Neutrophil (primary cell): ENCODE results near the gene RAB44.

Experiments
- H3K27ac ChIP-seq: fragments of 200-600 bp; sonication (generic); 2 replicates; pipeline ENCODE4 v1.5.1; 2016; ENCODE audit warnings: mild to moderate bottlenecking, moderate library complexity
- H3K27me3 ChIP-seq: fragments of 200-600 bp; sonication (generic); 2 replicates; pipeline ENCODE4 v1.6.0; 2016; ENCODE audit warnings: mild to moderate bottlenecking
- H3K36me3 ChIP-seq: fragments of 200-600 bp; sonication (generic); 2 replicates; pipeline ENCODE4 v1.5.1; 2017
- H3K4me1 ChIP-seq, 2 experiments: fragments of 200-600 bp in 1 of 2; sonication (generic) in 1 of 2; 1 replicate in 1 of 2; 2 replicates in 1 of 2; pipeline versions ENCODE4 v1.5.1 to v1.6.1; 2013 to 2016; ENCODE audit warnings: low read depth in 1 of 2, low read length in 1 of 2, mild to moderate bottlenecking in 1 of 2, moderate library complexity in 1 of 2; ENCODE audit not compliant: control insufficient read depth in 1 of 2, insufficient read depth in 1 of 2
- H3K4me3 ChIP-seq, 2 experiments: fragments of 200-600 bp in 1 of 2; sonication (generic) in 1 of 2; 1 replicate in 1 of 2; 2 replicates in 1 of 2; pipeline ENCODE4 v1.5.1; 2013 to 2016; ENCODE audit warnings: low read depth in 1 of 2, low read length in 1 of 2, mild to moderate bottlenecking in 1 of 2, moderate library complexity in 1 of 2
- H3K9me3 ChIP-seq: fragments of 200-600 bp; sonication (generic); 2 replicates; pipeline ENCODE4 v1.5.1; 2016
- CTCF ChIP-seq: fragments of 200-600 bp; sonication (generic); IDR thresholded peaks from 2 replicates; pipeline ENCODE4 v1.5.1; 2016; ENCODE audit warnings: antibody characterized with exemption

RAB44 gene

GRCh38 chr6:36739947-36740817, 42.6 kb downstream of the RAB44 start:
- Histone ChIP-seq H3K36me3 (no peaks in the 10 kb centered on the region), H3K4me1 (peaks cover 5 to 7% of the 10 kb centered on the region in 2 experiments), H3K9me3 (no peaks in the 10 kb centered on the region), H3K4me3 (no peak overlapping the region), H3K27ac (no peak overlapping the region), H3K27me3 (peaks cover 3% of the 10 kb centered on the region)
- TF ChIP-seq CTCF: no peak

GRCh38 chr6:36740818-36741179, 43.2 kb downstream of the RAB44 start:
- no peak for TF ChIP-seq CTCF
- no peak overlapping the region for H3K27ac ChIP-seq
- no peaks in the 10 kb centered on the region for H3K36me3 ChIP-seq
- peaks cover 3% of the 10 kb centered on the region for H3K27me3 ChIP-seq
- no peak overlapping the region for H3K4me3 ChIP-seq
- no peaks in the 10 kb centered on the region for H3K9me3 ChIP-seq
- H3K4me1 ChIP-seq: peaks cover 0 to under 1% of the 10 kb centered on the region in 2 experiments

- Histone ChIP-seq H3K27ac (no peak overlapping the region), H3K4me1 (no peaks in the 10 kb centered on the region), H3K36me3 (no peaks in the 10 kb centered on the region), H3K4me3 (no peak overlapping the region), H3K9me3 (no peaks in the 10 kb centered on the region), H3K27me3 (peaks cover 13% of the 10 kb centered on the region)
- no peak for TF ChIP-seq CTCF
These were observed 44.5 kb downstream of the RAB44 start for GRCh38 chr6:36742146-36742545.

- Histone ChIP-seq H3K4me1 (no peaks in the 10 kb centered on the region), H3K36me3 (no peaks in the 10 kb centered on the region), H3K27me3 (peaks cover 13% of the 10 kb centered on the region), H3K27ac (no peak overlapping the region), H3K9me3 (no peaks in the 10 kb centered on the region), H3K4me3 (no peak overlapping the region)
- no peak for TF ChIP-seq CTCF
These were observed 45.4 kb downstream of the RAB44 start for GRCh38 chr6:36743032-36743431.

GRCh38 chr6:36743538-36744303, 46.1 kb downstream of the RAB44 start:
- Histone ChIP-seq H3K36me3 (no peaks in the 10 kb centered on the region), H3K4me3 (no peak overlapping the region), H3K27me3 (peaks cover 13% of the 10 kb centered on the region), H3K4me1 (no peaks in the 10 kb centered on the region), H3K9me3 (no peaks in the 10 kb centered on the region), H3K27ac (no peak overlapping the region)
- TF ChIP-seq CTCF: no peak
